ENCODE results near the gene CPPED1. TPM values are rescaled to one million over a fixed set of nuclear protein-coding genes. Genes with fewer than 3 reads are reported as not detected.

Gene CPPED1
- total RNA-seq, 1 donor from 2014 or later: 15.2 TPM

GRCh38 chr16:12757546-12757945 lies 46.1 kb downstream of the CPPED1 start:
- H3K4me1 Mint-ChIP-seq (ENCODE audit: unreplicated experiment): peaks cover 25% of the 10 kb centered on the region
- no peak for DNase-seq (ENCODE audit: extremely low spot score, unreplicated experiment)
- H3K27me3 Mint-ChIP-seq: no peaks in the 10 kb centered on the region
- H3K4me3 Mint-ChIP-seq: no peak overlapping the region
- TF ChIP-seq CTCF (conservative IDR thresholded peaks at IDR 0.05): no peak
- H3K9me3 Mint-ChIP-seq: no peaks in the 10 kb centered on the region
- no peak overlapping the region for H3K27ac Mint-ChIP-seq
- no peaks in the 10 kb centered on the region for H3K36me3 Mint-ChIP-seq

GRCh38 chr16:12754824-12755543 lies 48.7 kb downstream of the CPPED1 start:
- no peaks in the 10 kb centered on the region for H3K9me3 Mint-ChIP-seq
- H3K4me1 Mint-ChIP-seq (ENCODE audit: unreplicated experiment): peaks cover 30% of the 10 kb centered on the region
- TF ChIP-seq CTCF (conservative IDR thresholded peaks at IDR 0.05): no peak
- H3K27ac Mint-ChIP-seq: no peak overlapping the region
- H3K4me3 Mint-ChIP-seq: no peak overlapping the region
- DNase-seq (ENCODE audit: extremely low spot score, unreplicated experiment): no peak
- no peaks in the 10 kb centered on the region for H3K27me3 Mint-ChIP-seq
- no peaks in the 10 kb centered on the region for H3K36me3 Mint-ChIP-seq

GRCh38 chr16:12753203-12754023 lies 50.3 kb downstream of the CPPED1 start:
- no peak overlapping the region for H3K4me3 Mint-ChIP-seq
- TF ChIP-seq CTCF (conservative IDR thresholded peaks at IDR 0.05): no peak
- H3K27ac Mint-ChIP-seq: no peak overlapping the region

GRCh38 chr16:12752159-12752558 lies 51.5 kb downstream of the CPPED1 start:
- DNase-seq (ENCODE audit: extremely low spot score, unreplicated experiment): no peak
- TF ChIP-seq CTCF (conservative IDR thresholded peaks at IDR 0.05): no peak
- Mint-ChIP-seq H3K27ac (no peak overlapping the region), H3K9me3 (no peaks in the 10 kb centered on the region), H3K4me1 (ENCODE audit: unreplicated experiment) (peaks cover 15% of the 10 kb centered on the region), H3K36me3 (no peaks in the 10 kb centered on the region), H3K4me3 (no peak overlapping the region), H3K27me3 (no peaks in the 10 kb centered on the region)

More at GRCh38 chr16:12753203-12754023, 50.3 kb downstream of the CPPED1 start:
- no peak for DNase-seq (ENCODE audit: extremely low spot score, unreplicated experiment)
- no peaks in the 10 kb centered on the region for H3K36me3 Mint-ChIP-seq
- H3K4me1 Mint-ChIP-seq (ENCODE audit: unreplicated experiment): peaks cover 27% of the 10 kb centered on the region
- H3K9me3 Mint-ChIP-seq: no peaks in the 10 kb centered on the region
- H3K27me3 Mint-ChIP-seq: no peaks in the 10 kb centered on the region

- no peaks in the 10 kb centered on the region for H3K27me3 Mint-ChIP-seq
- no peak for TF ChIP-seq CTCF (conservative IDR thresholded peaks at IDR 0.05)
- DNase-seq (ENCODE audit: extremely low spot score, unreplicated experiment): no peak
- no peak overlapping the region for H3K27ac Mint-ChIP-seq
- no peaks in the 10 kb centered on the region for H3K9me3 Mint-ChIP-seq
- H3K36me3 Mint-ChIP-seq: no peaks in the 10 kb centered on the region
- H3K4me1 Mint-ChIP-seq (ENCODE audit: unreplicated experiment): peaks cover 14% of the 10 kb centered on the region
- no peak overlapping the region for H3K4me3 Mint-ChIP-seq
These were observed 53.2 kb downstream of the CPPED1 start for GRCh38 chr16:12750554-12750918.
